Pancreas (tissue), 10 donors: Measurements from ENCODE around the gene RNF224. TPM values are rescaled to one million over a fixed set of nuclear protein-coding genes. Genes with fewer than 3 reads are reported as not detected.

Experiments used
- ATAC-seq, 4 donors: fragments of 200-7000 bp; cut with Tn5 transposase; one replicate each; pipeline versions ENCODE4 v1.8.0 to v1.9.1; 2020; ENCODE audit warnings: mild to moderate bottlenecking in 4 of 4, moderate library complexity in 4 of 4
- DNase-seq, 6 donors: peaks; one replicate each; pipeline ENCODE4 v3.0.0-alpha.2; 2020
- FAIRE-seq: peaks from 2 replicates; lab custom pipeline; 2012; peaks lifted over from hg19 to GRCh38; lab: Jason Lieb, UNC
- H3K27ac ChIP-seq, 4 donors: fragments of 200-600 bp; sonication (generic); 1 replicate in 3 of 4; 2 replicates in 1 of 4; pipeline versions ENCODE4 v1.5.0 to v1.8.0; 2020
- H3K27me3 ChIP-seq, 4 donors: fragments of 200-600 bp; one replicate each; pipeline ENCODE4 v1.8.0; 2021
- H3K36me3 ChIP-seq, 3 donors: fragments of 200-600 bp; sonication (generic) in 1 of 3; one replicate each; pipeline versions ENCODE4 v1.5.0 to v1.8.0; 2020 to 2021
- H3K4me1 ChIP-seq, 3 donors: fragments of 200-600 bp; one replicate each; pipeline ENCODE4 v1.8.0; 2021
- H3K4me3 ChIP-seq, 4 donors: fragments of 200-600 bp; sonication (generic) in 2 of 4; one replicate each; pipeline versions ENCODE4 v1.5.0 to v1.8.0; 2020 to 2021
- H3K9me3 ChIP-seq, 4 donors: fragments of 200-600 bp; one replicate each; pipeline ENCODE4 v1.8.0; 2021
- CTCF ChIP-seq, 4 donors: fragments of 200-600 bp; sonication (generic) in 3 of 4; IDR thresholded peaks; one replicate each; pipeline versions ENCODE4 v1.5.0 to v1.8.0; 2021; ENCODE audit warnings: antibody characterized with exemption in 4 of 4
- WGBS, 2 donors: extraction: QIAGEN DNeasy Blood & Tissue Kit; methylation state at CpG; one replicate each; pipeline ENCODE4 v1.1.7; 2013; 5-methylcytosine and 5-hydroxymethylcytosine counted together
- intact Hi-C, 3 donors: fragments of 100-400 bp; cut with DNase I; formaldehyde crosslinking; loops; one replicate each; pipeline versions ENCODE4 v1.11.1 to v1.14.2; 2022
- polyA plus RNA-seq, 2 donors: library from polyadenylated mRNA; stranded (reverse); fragments of 200-250 nt; gene quantifications; one replicate each; pipeline ENCODE4 v1.2.3, GENCODE V29; 2013
- total RNA-seq, 6 donors: library from RNA; stranded (reverse); fragmentation: NEBNext Ultra II Directional in 4 of 6; extraction: Animal tissue kit (Norgen Biotek cat#: 25700) in 4 of 6; gene quantifications; one replicate each; pipeline versions ENCODE4 v1.2.1 to v1.2.4, GENCODE V29; 2021 to 2023
- donor health status: healthy with polysubstance abuse.
- donor health status: DM: no; HTN: no; CAD: no; lungs with moderate emphysema.
- donor health status: DM: no; HTN: no; CAD: no.
- donor health status: control.
- donor health status: control.
- donor health status: Bipolar disorder and iron deficiency.
- donor health status: DM: yes; HTN: yes; CAD: no.
- donor health status: DM: no; HTN: no; CAD: no.
- donor health status: DM: no; HTN: no; CAD: no.
- donor health status: DM: yes; HTN: yes; CAD: no.

The RNF224 gene
- total and polyA plus RNA-seq, 8 donors: 0.09 to 0.61 (median 0.61) TPM; not detected in 5

- Histone ChIP-seq H3K4me3 (no peak overlapping the region), H3K27ac (no peak overlapping the region), H3K36me3 (peaks cover 7 to 11% (median 8%) of the 10 kb centered on the region in 3 donors), H3K4me1 (peaks cover 0 to 18% (median 14%) of the 10 kb centered on the region in 3 donors), H3K27me3 (no peaks in the 10 kb centered on the region), H3K9me3 (no peaks in the 10 kb centered on the region)
- TF ChIP-seq CTCF (IDR thresholded peaks at IDR 0.05): no peak
- intact Hi-C loops: no loop called here
- FAIRE-seq (no peak), ATAC-seq (no peak), DNase-seq (peak in 3 of 6 donors; percentile 47 to 74 (median 51))
- 74 to 82% methylated on average over 34 to 36 of the region's 36 CpGs for WGBS, 2 donors
Observed at GRCh38 chr9:137244486-137245449, 17.5 kb downstream of the RNF224 start.

- intact Hi-C loops: no loop called here
- H3K4me1 ChIP-seq: peaks cover 0 to 18% (median 14%) of the 10 kb centered on the region in 3 donors
- H3K4me3 ChIP-seq: no peak overlapping the region
- TF ChIP-seq CTCF (IDR thresholded peaks at IDR 0.05): no peak
- DNase-seq (peak in 1 of 6 donors; percentile 70), ATAC-seq (no peak), FAIRE-seq (no peak)
- H3K36me3 ChIP-seq: peaks cover 7 to 11% (median 8%) of the 10 kb centered on the region in 3 donors
- H3K27me3 ChIP-seq: no peaks in the 10 kb centered on the region
- WGBS, 2 donors: 86 to 92% methylated on average over 25 of the region's 25 CpGs
- no peaks in the 10 kb centered on the region for H3K9me3 ChIP-seq
- no peak overlapping the region for H3K27ac ChIP-seq
Observed at GRCh38 chr9:137245450-137246421, 18.4 kb downstream of the RNF224 start.

GRCh38 chr9:137247135-137247915, 20.0 kb downstream of the RNF224 start:
- TF ChIP-seq CTCF (IDR thresholded peaks at IDR 0.05): no peak
- FAIRE-seq (no peak), ATAC-seq (no peak), DNase-seq (no peak)
- no peak overlapping the region for H3K27ac ChIP-seq
- intact Hi-C loops: no loop called here
- H3K36me3 ChIP-seq: peaks cover 7 to 11% (median 8%) of the 10 kb centered on the region in 3 donors
- H3K27me3 ChIP-seq: no peaks in the 10 kb centered on the region
- WGBS, 2 donors: 80 to 87% methylated on average over 20 of the region's 20 CpGs
- no peak overlapping the region for H3K4me3 ChIP-seq
- peaks cover 0 to 18% (median 14%) of the 10 kb centered on the region in 3 donors for H3K4me1 ChIP-seq
- H3K9me3 ChIP-seq: no peaks in the 10 kb centered on the region

GRCh38 chr9:137247916-137248175, 20.5 kb downstream of the RNF224 start:
- FAIRE-seq (no peak), DNase-seq (no peak), ATAC-seq (no peak)
- Histone ChIP-seq H3K9me3 (no peaks in the 10 kb centered on the region), H3K36me3 (peaks cover 4 to 7% (median 6%) of the 10 kb centered on the region in 3 donors), H3K4me3 (no peak overlapping the region), H3K27ac (no peak overlapping the region), H3K27me3 (no peaks in the 10 kb centered on the region), H3K4me1 (peaks cover 0 to 15% (median 9%) of the 10 kb centered on the region in 3 donors)
- WGBS, 2 donors: 94 to 96% methylated on average over 6 of the region's 6 CpGs
- intact Hi-C loops: no loop called here
- no peak for TF ChIP-seq CTCF (IDR thresholded peaks at IDR 0.05)
